Tibial artery (tissue), 4 donors: ENCODE results near the gene BCL2L12.

Source experiments
- DNase-seq, 2 donors: peaks; one replicate each; pipeline ENCODE4 v3.0.0-alpha.2; 2019
- H3K27ac ChIP-seq, 2 donors: fragments of 200-600 bp; sonication (generic) in 1 of 2; 1 replicate in 1 of 2; 2 replicates in 1 of 2; pipeline ENCODE4 v1.5.1; 2018 to 2019; ENCODE audit warnings: mild to moderate bottlenecking in 1 of 2
- H3K27me3 ChIP-seq, 2 donors: fragments of 200-600 bp; sonication (generic) in 1 of 2; one replicate each; pipeline versions ENCODE4 v1.5.1 to v1.6.0; 2016 to 2019
- H3K36me3 ChIP-seq, 3 donors: fragments of 200-600 bp; sonication (generic) in 2 of 3; one replicate each; pipeline ENCODE4 v1.5.1; 2016 to 2019; ENCODE audit warnings: mild to moderate bottlenecking in 2 of 3
- H3K4me1 ChIP-seq, 4 donors: fragments of 200-600 bp; sonication (generic) in 2 of 4; 1 replicate in 3 of 4; 2 replicates in 1 of 4; pipeline ENCODE4 v1.5.1; 2016 to 2019
- H3K4me3 ChIP-seq, 2 donors: fragments of 200-600 bp; sonication (generic) in 1 of 2; 1 replicate in 1 of 2; 2 replicates in 1 of 2; pipeline ENCODE4 v1.5.1; 2018 to 2019; ENCODE audit warnings: mild to moderate bottlenecking in 2 of 2
- H3K9me3 ChIP-seq, 3 donors: fragments of 200-600 bp; sonication (generic) in 1 of 3; one replicate each; pipeline ENCODE4 v1.5.1; 2016 to 2019
- CTCF ChIP-seq, 2 experiments: fragments of 200-600 bp in 1 of 2; fragments of 450-650 bp in 1 of 2; IDR thresholded peaks; one replicate each; pipeline ENCODE4 v1.5.1; 2017 to 2019; ENCODE audit warnings: antibody characterized with exemption in 2 of 2, mild to moderate bottlenecking in 1 of 2, moderate library complexity in 1 of 2
- intact Hi-C: fragments of 100-400 bp; cut with DNase I; formaldehyde crosslinking; loops from one replicate; pipeline ENCODE4 v1.15.0; 2023; ENCODE audit warnings: low total_unique reads

Gene BCL2L12

GRCh38 chr19:49704888-49705642, 39.3 kb downstream of the BCL2L12 start:
- no peak for DNase-seq
- Histone ChIP-seq H3K4me3 (no peak overlapping the region), H3K4me1 (no peaks in the 10 kb centered on the region), H3K27ac (no peak overlapping the region), H3K9me3 (no peaks in the 10 kb centered on the region), H3K27me3 (peaks cover 0 to 11% of the 10 kb centered on the region in 2 donors), H3K36me3 (no peaks in the 10 kb centered on the region)
- TF ChIP-seq CTCF (IDR thresholded peaks at IDR 0.05): no peak
- intact Hi-C loops: no loop called here

DNA sequence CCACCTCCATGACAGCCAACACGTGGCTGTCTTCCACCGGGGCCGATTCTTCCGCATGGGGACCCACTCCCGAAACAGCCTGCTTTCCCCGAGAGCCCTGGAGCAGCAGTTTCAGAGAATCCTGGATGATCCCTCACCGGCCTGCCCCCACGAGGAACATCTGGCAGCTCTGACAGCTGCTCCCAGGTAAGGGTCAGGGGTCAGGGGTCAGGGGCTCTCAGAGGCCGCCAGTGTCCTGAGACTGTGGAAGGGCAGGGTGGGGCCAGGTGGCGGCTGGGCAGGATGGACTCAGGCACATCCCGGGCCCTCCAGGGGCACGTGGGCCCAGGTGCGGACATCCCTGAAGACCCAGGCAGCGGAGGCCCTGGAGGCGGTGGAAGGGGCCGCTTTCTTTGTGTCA, 40.2 kb downstream of the BCL2L12 start:
- H3K27ac ChIP-seq: no peak overlapping the region
- no peak for TF ChIP-seq CTCF (IDR thresholded peaks at IDR 0.05)
- no peak for DNase-seq
- no peaks in the 10 kb centered on the region for H3K9me3 ChIP-seq
- peaks cover 0 to 11% of the 10 kb centered on the region in 2 donors for H3K27me3 ChIP-seq
- H3K36me3 ChIP-seq: no peaks in the 10 kb centered on the region
- no peaks in the 10 kb centered on the region for H3K4me1 ChIP-seq
- H3K4me3 ChIP-seq: no peak overlapping the region
- intact Hi-C loops: no loop called here

DNA sequence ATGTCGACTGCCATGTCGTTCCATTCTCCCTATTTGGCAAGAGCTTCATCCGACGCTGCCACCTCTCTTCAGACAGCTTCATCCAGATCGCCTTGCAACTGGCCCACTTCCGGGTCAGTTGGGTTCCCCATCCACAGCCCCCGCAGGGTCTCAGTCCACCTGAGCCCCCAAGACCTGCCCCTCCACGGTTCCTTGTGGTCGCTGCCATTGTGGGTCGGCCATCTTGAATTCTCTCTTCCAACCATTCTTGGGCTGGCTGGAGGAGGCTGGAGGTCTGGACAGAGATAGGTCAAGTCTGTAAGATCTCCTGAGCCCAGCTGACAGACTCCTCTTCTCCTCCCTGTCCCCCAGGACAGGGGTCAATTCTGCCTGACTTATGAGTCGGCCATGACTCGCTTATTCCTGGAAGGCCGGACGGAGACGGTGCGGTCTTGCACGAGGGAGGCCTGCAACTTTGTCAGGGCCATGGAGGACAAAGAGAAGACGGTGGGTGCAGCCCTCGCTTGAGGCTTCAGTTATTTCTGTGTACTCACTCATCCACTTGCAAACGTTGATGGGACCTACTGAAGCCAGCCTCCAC, 44.7 kb downstream of the BCL2L12 start:
- Histone ChIP-seq H3K9me3 (no peaks in the 10 kb centered on the region), H3K27me3 (peaks cover 0 to 9% of the 10 kb centered on the region in 2 donors), H3K27ac (no peak overlapping the region), H3K4me3 (no peak overlapping the region), H3K4me1 (no peaks in the 10 kb centered on the region), H3K36me3 (no peaks in the 10 kb centered on the region)
- intact Hi-C loops: no loop called here
- DNase-seq: no peak
- no peak for TF ChIP-seq CTCF (IDR thresholded peaks at IDR 0.05)

- no peak overlapping the region for H3K27ac ChIP-seq
- TF ChIP-seq CTCF (IDR thresholded peaks at IDR 0.05): no peak
- H3K27me3 ChIP-seq: peaks cover 0 to 3% of the 10 kb centered on the region in 2 donors
- no peaks in the 10 kb centered on the region for H3K4me1 ChIP-seq
- H3K4me3 ChIP-seq: no peak overlapping the region
- intact Hi-C loops: no loop called here
- no peaks in the 10 kb centered on the region for H3K36me3 ChIP-seq
- DNase-seq: no peak
- no peaks in the 10 kb centered on the region for H3K9me3 ChIP-seq
Observed at GRCh38 chr19:49712397-49712859, 46.7 kb downstream of the BCL2L12 start.

- Histone ChIP-seq H3K4me3 (no peak overlapping the region), H3K27me3 (peaks cover 0 to 3% of the 10 kb centered on the region in 2 donors), H3K27ac (no peak overlapping the region), H3K36me3 (no peaks in the 10 kb centered on the region), H3K9me3 (no peaks in the 10 kb centered on the region), H3K4me1 (peaks cover 0 to 2% (median 0%) of the 10 kb centered on the region in 4 donors)
- intact Hi-C loops: no loop called here
- DNase-seq: no peak
- no peak for TF ChIP-seq CTCF (IDR thresholded peaks at IDR 0.05)
Observed at GRCh38 chr19:49713236-49713845, 47.6 kb downstream of the BCL2L12 start.
